Ishikawa (cell line): ENCODE results near the gene FBXW8.

Source experiments
- CEBPB ChIP-seq: IDR thresholded peaks from 2 replicates; pipeline ENCODE4 v1.6.1; 2012
- CREB1 ChIP-seq: IDR thresholded peaks from 2 replicates; pipeline ENCODE4 v1.6.1; 2012; ENCODE audit warnings: low read depth
- EGR1 ChIP-seq: IDR thresholded peaks from 2 replicates; pipeline ENCODE4 v1.6.1; 2012
- EP300 ChIP-seq: IDR thresholded peaks from 2 replicates; pipeline ENCODE4 v1.6.1; 2012; ENCODE audit warnings: borderline replicate concordance
- FOXM1 ChIP-seq: IDR thresholded peaks from 2 replicates; pipeline ENCODE4 v1.6.1; 2012; ENCODE audit warnings: low read depth, borderline replicate concordance
- NFIC ChIP-seq: IDR thresholded peaks from 2 replicates; pipeline ENCODE4 v1.6.1; 2012
- RAD21 ChIP-seq: IDR thresholded peaks from 2 replicates; pipeline ENCODE4 v1.6.1; 2012; ENCODE audit warnings: low read depth
- TAF1 ChIP-seq: IDR thresholded peaks from 2 replicates; pipeline ENCODE4 v1.6.1; 2012; ENCODE audit warnings: low read depth, mild to moderate bottlenecking
- TCF12 ChIP-seq: IDR thresholded peaks from 2 replicates; pipeline ENCODE4 v1.6.1; 2012; ENCODE audit warnings: low read depth
- TEAD4 ChIP-seq: IDR thresholded peaks from 2 replicates; pipeline ENCODE4 v1.6.1; 2012
- YY1 ChIP-seq: IDR thresholded peaks from 2 replicates; pipeline ENCODE4 v1.6.1; 2012; ENCODE audit warnings: low read depth
- ZBTB7A ChIP-seq: IDR thresholded peaks from 2 replicates; pipeline ENCODE4 v1.6.1; 2012; ENCODE audit warnings: low read depth
- TF ChIP-seq, protein P1 (sequence below): IDR thresholded peaks from 2 replicates; pipeline ENCODE4 v1.6.1; 2012; ENCODE audit warnings: low read depth, mild to moderate bottlenecking
- TF ChIP-seq, protein P2 (sequence below): IDR thresholded peaks from 2 replicates; pipeline ENCODE4 v1.6.1; 2012
- TF ChIP-seq, protein P3 (sequence below): IDR thresholded peaks from 2 replicates; pipeline ENCODE4 v1.6.1; 2012

Gene FBXW8

DNA sequence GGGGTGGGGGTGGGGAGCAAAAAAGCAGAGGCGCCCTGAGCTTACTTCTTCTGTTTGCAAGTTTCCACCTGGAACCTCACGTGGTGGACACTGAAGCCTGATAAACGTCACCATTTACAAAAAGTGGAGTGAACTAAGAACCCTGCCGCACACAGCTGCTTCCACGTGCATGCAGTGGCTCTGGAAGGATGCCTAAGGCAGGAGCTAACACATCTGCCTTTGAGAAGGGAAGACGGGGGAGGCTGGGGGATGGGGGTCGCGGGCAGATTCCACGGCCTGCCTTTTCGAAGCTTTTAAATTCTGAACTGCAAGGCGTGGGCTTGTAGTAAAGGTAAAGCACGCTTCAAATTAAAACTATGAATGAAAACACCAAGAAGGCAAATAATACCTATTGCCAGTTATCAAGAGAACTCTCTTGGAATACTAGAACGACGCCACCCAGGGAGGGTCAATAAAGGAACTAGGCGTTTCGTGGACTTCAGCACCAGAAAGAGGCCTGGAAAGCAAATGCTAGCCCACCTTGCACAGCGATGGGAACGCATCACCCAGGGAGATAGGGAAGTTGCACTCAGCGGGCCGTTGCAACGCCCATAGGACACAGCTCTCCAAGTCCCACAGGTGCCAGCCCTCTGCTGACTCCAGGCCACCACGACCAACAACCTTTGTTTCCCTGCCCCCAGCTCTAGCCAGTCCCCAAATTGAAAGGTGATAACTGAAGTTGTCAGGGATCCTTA lies 126.7 kb downstream of the FBXW8 start:
- TF ChIP-seq TAF1, result no peak
- TF ChIP-seq TCF12, result no peak
- no peak for TF ChIP-seq NFIC
- TF ChIP-seq YY1, result no peak
- TF ChIP-seq, protein P1, sequence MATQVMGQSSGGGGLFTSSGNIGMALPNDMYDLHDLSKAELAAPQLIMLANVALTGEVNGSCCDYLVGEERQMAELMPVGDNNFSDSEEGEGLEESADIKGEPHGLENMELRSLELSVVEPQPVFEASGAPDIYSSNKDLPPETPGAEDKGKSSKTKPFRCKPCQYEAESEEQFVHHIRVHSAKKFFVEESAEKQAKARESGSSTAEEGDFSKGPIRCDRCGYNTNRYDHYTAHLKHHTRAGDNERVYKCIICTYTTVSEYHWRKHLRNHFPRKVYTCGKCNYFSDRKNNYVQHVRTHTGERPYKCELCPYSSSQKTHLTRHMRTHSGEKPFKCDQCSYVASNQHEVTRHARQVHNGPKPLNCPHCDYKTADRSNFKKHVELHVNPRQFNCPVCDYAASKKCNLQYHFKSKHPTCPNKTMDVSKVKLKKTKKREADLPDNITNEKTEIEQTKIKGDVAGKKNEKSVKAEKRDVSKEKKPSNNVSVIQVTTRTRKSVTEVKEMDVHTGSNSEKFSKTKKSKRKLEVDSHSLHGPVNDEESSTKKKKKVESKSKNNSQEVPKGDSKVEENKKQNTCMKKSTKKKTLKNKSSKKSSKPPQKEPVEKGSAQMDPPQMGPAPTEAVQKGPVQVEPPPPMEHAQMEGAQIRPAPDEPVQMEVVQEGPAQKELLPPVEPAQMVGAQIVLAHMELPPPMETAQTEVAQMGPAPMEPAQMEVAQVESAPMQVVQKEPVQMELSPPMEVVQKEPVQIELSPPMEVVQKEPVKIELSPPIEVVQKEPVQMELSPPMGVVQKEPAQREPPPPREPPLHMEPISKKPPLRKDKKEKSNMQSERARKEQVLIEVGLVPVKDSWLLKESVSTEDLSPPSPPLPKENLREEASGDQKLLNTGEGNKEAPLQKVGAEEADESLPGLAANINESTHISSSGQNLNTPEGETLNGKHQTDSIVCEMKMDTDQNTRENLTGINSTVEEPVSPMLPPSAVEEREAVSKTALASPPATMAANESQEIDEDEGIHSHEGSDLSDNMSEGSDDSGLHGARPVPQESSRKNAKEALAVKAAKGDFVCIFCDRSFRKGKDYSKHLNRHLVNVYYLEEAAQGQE, result no peak
- TF ChIP-seq EP300, result no peak
- TF ChIP-seq, protein P2, sequence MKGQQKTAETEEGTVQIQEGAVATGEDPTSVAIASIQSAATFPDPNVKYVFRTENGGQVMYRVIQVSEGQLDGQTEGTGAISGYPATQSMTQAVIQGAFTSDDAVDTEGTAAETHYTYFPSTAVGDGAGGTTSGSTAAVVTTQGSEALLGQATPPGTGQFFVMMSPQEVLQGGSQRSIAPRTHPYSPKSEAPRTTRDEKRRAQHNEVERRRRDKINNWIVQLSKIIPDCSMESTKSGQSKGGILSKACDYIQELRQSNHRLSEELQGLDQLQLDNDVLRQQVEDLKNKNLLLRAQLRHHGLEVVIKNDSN, result no peak
- no peak for TF ChIP-seq TEAD4
- no peak for TF ChIP-seq FOXM1
- TF ChIP-seq ZBTB7A, result no peak
- TF ChIP-seq, protein P3, sequence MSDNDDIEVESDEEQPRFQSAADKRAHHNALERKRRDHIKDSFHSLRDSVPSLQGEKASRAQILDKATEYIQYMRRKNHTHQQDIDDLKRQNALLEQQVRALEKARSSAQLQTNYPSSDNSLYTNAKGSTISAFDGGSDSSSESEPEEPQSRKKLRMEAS, result no peak
- TF ChIP-seq RAD21, result no peak

DNA sequence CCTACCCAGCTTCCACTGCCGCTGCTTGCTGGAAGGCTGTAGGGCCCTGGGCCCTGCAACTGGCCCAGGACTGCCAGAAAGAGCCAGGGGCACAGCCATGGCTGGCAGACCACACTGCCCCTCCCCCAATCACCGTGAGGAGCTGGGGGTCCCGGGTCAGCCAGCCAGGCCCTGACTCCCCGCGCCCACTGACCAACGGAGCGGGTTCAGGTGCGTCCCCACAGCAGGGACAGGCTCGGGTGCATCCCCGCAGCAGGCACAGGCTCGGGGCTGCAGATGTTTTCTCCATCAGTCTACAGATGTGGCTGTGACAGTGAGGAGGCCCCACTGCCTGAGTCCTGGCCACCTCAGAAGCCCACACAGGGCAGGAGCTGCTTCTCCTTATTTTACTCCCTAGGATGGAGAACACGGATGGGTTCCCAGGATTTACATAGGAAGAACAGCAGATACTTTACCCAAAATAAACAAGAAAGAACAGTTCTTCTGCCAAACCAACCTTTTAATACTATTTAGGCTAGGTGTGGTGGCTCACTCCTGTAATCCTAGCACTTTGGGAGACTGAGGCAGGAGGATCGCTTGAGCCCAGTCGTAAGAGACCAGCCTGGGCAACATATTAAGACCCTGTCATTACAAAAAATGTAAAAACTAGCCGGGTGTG lies 127.4 kb downstream of the FBXW8 start:
- no peak for TF ChIP-seq TEAD4
- TF ChIP-seq EP300, result no peak
- TF ChIP-seq EGR1, result no peak
- TF ChIP-seq, protein P2, result no peak
- no peak for TF ChIP-seq TCF12
- TF ChIP-seq TAF1, result no peak
- no peak for TF ChIP-seq ZBTB7A
- no peak for TF ChIP-seq RAD21
- no peak for TF ChIP-seq FOXM1
- TF ChIP-seq NFIC, result no peak

DNA sequence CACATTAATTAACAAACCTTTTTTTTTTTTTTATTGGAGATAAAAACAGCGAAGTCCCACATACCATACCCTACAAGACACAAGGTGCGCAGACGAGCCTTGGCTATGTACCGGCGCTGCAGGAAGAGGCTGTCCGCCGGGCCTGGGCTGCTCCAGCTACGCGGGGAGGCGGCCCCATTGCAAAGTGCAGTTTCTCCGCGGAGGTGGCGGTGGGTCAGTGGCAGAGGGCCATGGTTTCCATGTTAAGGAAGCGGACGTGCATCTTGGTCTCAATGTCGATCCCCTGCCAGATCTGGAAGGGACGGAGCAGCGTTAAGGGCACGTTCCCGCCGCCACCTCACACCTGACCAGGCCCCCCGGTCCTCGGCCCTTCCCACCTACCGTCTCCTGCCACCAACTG lies 128.2 kb downstream of the FBXW8 start:
- no peak for TF ChIP-seq RAD21
- TF ChIP-seq, protein P3, result no peak
- TF ChIP-seq ZBTB7A, result no peak
- TF ChIP-seq, protein P2, result no peak
- no peak for TF ChIP-seq TCF12
- TF ChIP-seq EGR1, result no peak
- no peak for TF ChIP-seq CREB1
- TF ChIP-seq EP300, result no peak
- no peak for TF ChIP-seq YY1
- no peak for TF ChIP-seq TEAD4
- TF ChIP-seq FOXM1, result no peak

DNA sequence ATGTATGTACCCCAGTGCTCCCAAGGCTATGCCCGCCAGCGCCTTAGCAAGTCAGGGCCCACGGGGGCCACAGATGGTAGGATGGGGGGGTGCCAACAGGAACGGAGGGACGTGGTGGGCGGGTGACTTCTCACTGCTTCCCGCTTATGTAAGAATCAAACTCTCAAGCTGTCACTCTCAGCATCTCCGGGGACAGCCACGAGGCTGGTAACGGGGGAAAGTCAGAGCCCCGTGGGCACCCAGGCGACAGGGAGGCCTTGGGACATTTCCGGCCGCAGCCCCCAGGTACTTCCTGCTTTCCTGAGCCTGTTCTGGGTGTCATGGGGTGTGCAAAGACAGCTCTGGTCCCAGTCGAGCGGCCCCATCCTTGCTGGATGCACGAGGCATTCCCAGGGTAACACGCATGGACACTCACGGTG lies 129.2 kb downstream of the FBXW8 start:
- TF ChIP-seq YY1, result no peak
- TF ChIP-seq FOXM1, result no peak
- no peak for TF ChIP-seq CREB1
- TF ChIP-seq RAD21, result no peak
- TF ChIP-seq CEBPB, result no peak
- TF ChIP-seq, protein P3, result no peak
- TF ChIP-seq TEAD4, result no peak
- TF ChIP-seq, protein P2, result no peak
- TF ChIP-seq EGR1, result no peak
- no peak for TF ChIP-seq TCF12
- TF ChIP-seq ZBTB7A, result no peak
- no peak for TF ChIP-seq NFIC
- TF ChIP-seq, protein P1, result no peak
- TF ChIP-seq EP300, result no peak
- no peak for TF ChIP-seq TAF1
